NCI-H1105 treated with DMSO at 0.1 percent for 48 hours (cell line): ENCODE results near the gene NUCB1.
A peak's percentile ranks its signal among the peaks of the same experiment; 100 is the strongest.
"Not testable (repeated sequence)": the region's sequence is repeated elsewhere in the genome, so short reads cannot be mapped to it uniquely, and the experiment has no call there.

Experiments
- DNase-seq: peaks from one replicate; lab custom pipeline; 2025; lab: John Stamatoyannopoulos, UW

NUCB1 gene

GRCh38 chr19:48899781-48900476 is at the start of gene NUCB1:
NUCB1 (plus strand) TSS chr19:48900312; CDS start chr19:48900797, 485 bp downstream.
- DNase-seq = peak; percentile 97

- no peak for DNase-seq
These were observed 47.8 kb upstream of the NUCB1 start for GRCh38 chr19:48852292-48852691.

GRCh38 chr19:48853483-48853882 is 46.6 kb upstream of the NUCB1 start:
- no peak for DNase-seq

- DNase-seq = no peak
These were observed 46.0 kb upstream of the NUCB1 start for GRCh38 chr19:48854103-48854502.

GRCh38 chr19:48856921-48857320 is 43.2 kb upstream of the NUCB1 start:
- no peak for DNase-seq

GRCh38 chr19:48858984-48859710 is 41.0 kb upstream of the NUCB1 start:
- DNase-seq = no peak

- DNase-seq = no peak
These were observed 40.2 kb upstream of the NUCB1 start for GRCh38 chr19:48859711-48860572.

GRCh38 chr19:48861313-48861712 is 38.8 kb upstream of the NUCB1 start:
- no peak for DNase-seq

- no peak for DNase-seq
These were observed 37.3 kb upstream of the NUCB1 start for GRCh38 chr19:48862827-48863226.

DNA sequence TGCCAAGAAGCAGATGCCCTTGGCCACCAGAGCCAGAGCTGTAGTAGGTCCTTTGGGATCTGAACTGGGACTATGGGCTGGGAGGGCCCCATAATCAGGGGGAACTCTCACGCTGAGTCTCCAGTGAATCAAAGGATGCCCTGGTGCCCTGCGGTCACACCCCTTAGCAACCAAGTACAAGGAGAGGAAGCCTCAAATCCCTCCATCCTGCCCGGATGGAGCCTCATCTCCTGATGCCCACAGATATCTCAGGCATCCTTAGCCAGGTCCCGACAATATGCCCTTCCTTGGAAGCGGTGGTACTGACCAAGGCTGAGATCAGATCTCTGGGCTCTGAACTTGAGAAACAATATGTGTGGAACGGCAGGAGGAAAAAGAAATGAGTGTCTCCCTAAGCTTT is 33.4 kb upstream of the NUCB1 start:
- no peak for DNase-seq

GRCh38 chr19:48867123-48867745 is 32.9 kb upstream of the NUCB1 start:
- DNase-seq = no peak

DNA sequence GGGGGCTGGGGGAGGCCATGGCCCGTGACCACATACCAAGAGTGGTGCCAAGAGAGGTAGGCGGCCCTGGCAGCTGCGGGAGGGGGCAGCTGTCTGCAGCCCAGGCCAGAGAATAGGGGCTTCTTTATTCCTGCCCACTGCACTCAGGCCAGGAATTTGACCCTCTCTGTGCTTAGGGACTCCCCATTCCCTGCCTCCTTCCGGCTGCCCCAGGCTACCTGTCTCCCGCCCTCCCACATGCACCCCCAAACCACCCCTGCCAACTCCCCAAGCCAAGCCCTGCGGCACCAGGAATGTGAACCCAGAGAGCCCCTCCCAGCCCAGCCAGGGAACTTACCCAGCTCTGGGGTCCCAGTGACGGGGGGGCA is 32.4 kb upstream of the NUCB1 start:
- no peak for DNase-seq

DNA sequence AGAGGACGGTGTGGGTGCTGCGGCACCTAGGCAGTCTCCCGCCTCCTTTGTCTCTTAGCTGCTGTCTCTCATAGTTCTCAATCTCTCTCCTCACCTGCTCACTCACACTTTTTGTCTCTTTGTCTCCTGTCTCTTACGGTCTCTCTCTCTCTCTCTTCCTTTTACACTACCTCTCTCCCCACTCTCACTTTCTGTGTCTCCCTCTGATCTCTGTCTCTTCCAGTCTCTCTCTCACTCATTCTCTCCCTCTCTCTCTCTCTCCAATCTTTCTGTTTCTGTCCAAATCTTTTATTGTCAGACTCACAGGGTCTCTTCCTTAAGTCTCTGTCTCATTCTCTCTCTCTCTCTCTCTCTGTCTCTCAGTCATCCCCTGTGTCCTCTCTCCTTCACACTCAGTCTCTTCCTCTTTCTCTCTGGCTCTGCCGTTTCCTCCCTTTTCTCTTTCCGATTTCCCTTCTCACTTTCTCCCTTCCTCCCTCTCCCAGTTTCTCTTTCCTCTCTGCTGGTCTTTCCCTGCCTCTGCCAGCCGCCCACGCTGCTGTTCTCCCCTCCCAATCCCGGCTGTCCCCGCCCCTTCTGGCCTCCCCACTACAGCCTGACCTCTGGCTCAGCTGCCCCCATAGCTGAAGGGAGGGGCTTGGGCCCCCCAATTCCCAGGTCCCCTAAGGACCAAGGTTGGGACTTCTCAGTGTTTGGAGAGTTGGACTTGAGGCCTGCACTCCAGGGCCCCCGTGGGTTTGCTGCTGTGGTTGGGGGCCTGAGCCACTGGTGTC is 31.8 kb upstream of the NUCB1 start, which contains the start of gene PLEKHA4:
PLEKHA4 (minus strand) TSS at position 504 of the 773 bp plus-strand sequence. CDS start 997 bp downstream, outside the sequence.
- DNase-seq = no peak

- no peak for DNase-seq
These were observed 30.1 kb upstream of the NUCB1 start for GRCh38 chr19:48870048-48870447.

- DNase-seq = not testable (repeated sequence)
These were observed 28.5 kb upstream of the NUCB1 start for GRCh38 chr19:48871471-48872181.

DNA sequence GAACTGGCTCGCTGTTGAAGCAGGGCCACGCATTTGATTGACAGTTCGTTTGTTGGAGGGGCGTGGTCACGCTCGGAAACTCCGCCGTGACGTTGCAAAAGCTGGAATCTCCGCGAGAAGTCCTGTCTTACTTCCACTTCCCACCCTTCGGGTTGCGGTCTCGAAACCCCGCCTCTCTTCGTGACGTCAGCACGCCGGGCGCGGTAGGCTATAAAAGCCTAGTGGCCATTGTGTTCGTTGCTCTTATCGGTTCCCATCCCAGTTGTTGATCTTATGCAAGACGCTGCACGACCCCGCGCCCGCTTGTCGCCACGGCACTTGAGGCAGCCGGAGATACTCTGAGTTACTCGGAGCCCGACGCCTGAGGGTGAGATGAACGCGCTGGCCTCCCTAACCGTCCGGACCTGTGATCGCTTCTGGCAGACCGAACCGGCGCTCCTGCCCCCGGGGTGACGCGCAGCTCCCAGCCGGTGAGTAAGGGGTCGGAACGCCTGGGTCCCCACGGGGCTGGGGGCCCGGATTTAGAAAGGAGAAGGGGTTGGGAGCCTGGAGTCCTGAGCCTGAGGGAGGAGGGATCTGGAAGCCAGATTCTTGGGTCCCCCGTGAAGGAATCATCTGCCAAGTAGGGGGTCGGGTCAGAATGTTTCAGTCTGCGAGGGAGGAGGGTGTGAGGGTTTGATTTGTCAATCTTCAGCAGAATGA is 27.8 kb upstream of the NUCB1 start, which contains the start of gene PPP1R15A:
PPP1R15A (plus strand) TSS at position 240 of the 702 bp plus-strand sequence. CDS start 813 bp downstream, outside the sequence.
- peak; percentile 96 for DNase-seq

- peak; percentile 45 for DNase-seq
These were observed 27.1 kb upstream of the NUCB1 start for GRCh38 chr19:48872884-48873475.

GRCh38 chr19:48873476-48874302 is 26.4 kb upstream of the NUCB1 start:
- DNase-seq = no peak
